ENCODE results near the gene PRDM4. TPM values are rescaled to one million over a fixed set of nuclear protein-coding genes. Genes with fewer than 3 reads are reported as not detected.

Gene PRDM4
- total and polyA plus RNA-seq, 5 experiments from 2014 or later = 11.1 to 40.4 (median 19.1) TPM

DNA sequence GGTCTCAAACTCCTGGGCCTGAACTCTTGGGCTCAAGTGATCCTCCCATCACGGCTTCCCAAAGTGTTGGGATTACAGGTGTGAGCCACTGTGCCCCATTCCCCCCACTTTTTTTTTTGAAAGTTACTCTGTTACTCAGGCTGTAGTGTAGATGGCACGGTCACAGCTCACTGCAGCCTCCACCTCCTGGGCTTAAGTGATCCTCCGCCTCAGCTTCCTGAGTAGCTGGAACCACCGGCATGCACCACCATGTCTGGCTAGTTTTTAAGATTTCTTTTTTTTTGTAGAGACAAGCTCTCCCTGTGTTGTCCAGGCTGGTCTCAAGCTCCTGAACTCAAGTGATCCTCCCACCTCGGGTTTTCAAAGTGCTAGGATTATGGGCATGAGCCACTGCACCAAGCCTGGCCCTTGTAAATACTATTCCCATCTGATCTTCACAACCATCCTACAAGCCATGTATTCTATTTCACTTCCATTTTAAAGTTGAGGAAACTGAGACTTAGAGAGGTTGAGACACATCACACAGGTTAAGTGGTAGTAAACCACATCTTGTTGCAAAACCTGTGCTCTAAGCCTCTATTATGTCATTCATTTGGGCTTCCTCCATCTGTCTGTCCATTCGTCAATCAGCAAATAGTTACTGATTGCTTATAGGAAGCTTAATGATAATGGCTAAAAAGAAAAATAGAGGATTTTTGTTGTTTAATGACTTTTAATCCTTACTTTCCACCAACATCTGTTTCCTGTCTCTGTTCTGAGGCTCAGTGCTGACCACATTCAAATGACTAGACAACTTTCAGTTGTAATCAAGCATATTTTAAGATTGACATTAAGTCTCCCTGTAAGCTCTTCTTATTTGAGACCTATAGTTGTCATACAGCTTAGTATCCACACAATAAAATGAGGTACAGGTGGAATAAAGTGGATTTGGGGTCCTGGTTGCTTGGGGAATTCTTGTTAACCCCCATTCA is 22.8 kb upstream of the PRDM4 start:
- Mint-ChIP-seq H3K36me3 (no peaks in the 10 kb centered on the region), H3K27ac (no peak overlapping the region), H3K27me3 (peaks cover 10 to 20% (median 16%) of the 10 kb centered on the region in 5 donors), H3K9me3 (no peaks in the 10 kb centered on the region), H3K4me1 (peaks cover 0 to 14% (median 0%) of the 10 kb centered on the region in 4 donors), H3K4me3 (no peak overlapping the region)
- DNase-seq = no peak
- POLR2A ChIA-PET = no interaction called here
- ATAC-seq = no peak

DNA sequence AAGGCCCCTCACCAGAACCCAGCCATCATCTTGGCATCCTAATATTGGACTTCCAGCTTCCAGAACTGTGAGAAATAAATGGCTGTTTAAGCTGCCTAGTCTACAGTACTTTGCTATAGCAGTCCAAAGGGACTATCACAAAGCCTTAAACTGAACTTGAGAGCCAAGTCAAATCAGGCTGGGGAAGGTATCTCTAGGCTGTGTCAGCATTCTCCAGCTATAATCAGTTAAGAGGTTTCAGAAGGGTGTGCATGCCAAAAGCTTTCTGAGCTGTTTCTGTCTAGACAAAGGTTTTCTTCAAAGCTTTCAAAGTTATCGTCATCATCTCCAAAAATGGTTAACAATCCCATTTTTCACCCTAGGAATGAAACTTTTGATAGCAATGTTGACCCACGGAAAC is 21.1 kb upstream of the PRDM4 start:
- no peak for DNase-seq
- POLR2A ChIA-PET = no interaction called here
- Mint-ChIP-seq H3K27me3 (peaks cover 17 to 32% (median 27%) of the 10 kb centered on the region in 5 donors), H3K4me1 (peaks cover 0 to 16% (median 0%) of the 10 kb centered on the region in 4 donors), H3K4me3 (no peak overlapping the region), H3K36me3 (no peaks in the 10 kb centered on the region), H3K9me3 (no peaks in the 10 kb centered on the region), H3K27ac (no peak overlapping the region)
- no peak for ATAC-seq

DNA sequence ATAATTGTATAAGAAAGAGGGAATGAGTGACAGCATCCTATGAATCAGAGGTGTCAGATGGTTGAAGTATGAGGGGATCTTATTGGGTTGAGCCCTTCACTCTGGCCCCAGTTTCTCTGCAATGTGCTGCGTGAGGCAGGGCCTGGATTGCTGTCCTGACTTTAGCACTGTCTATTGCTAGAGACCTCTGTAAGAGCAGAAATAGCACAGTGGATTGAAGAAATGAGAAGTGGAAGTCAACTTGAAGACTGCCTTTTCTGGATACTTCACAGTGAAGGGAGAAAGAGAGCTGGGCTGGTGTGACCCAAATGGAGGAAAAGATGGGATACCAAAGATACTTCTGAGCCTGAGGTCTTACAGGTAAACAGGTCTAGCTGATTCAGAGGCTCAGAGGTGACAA is 19.4 kb upstream of the PRDM4 start:
- Mint-ChIP-seq H3K4me1 (peaks cover 0 to 19% (median 2%) of the 10 kb centered on the region in 4 donors), H3K27ac (no peak overlapping the region), H3K9me3 (no peaks in the 10 kb centered on the region), H3K36me3 (no peaks in the 10 kb centered on the region), H3K27me3 (peaks cover 28 to 47% (median 41%) of the 10 kb centered on the region in 5 donors), H3K4me3 (no peak overlapping the region)
- ATAC-seq (no peak), DNase-seq (no peak)
- POLR2A ChIA-PET = no interaction called here

DNA sequence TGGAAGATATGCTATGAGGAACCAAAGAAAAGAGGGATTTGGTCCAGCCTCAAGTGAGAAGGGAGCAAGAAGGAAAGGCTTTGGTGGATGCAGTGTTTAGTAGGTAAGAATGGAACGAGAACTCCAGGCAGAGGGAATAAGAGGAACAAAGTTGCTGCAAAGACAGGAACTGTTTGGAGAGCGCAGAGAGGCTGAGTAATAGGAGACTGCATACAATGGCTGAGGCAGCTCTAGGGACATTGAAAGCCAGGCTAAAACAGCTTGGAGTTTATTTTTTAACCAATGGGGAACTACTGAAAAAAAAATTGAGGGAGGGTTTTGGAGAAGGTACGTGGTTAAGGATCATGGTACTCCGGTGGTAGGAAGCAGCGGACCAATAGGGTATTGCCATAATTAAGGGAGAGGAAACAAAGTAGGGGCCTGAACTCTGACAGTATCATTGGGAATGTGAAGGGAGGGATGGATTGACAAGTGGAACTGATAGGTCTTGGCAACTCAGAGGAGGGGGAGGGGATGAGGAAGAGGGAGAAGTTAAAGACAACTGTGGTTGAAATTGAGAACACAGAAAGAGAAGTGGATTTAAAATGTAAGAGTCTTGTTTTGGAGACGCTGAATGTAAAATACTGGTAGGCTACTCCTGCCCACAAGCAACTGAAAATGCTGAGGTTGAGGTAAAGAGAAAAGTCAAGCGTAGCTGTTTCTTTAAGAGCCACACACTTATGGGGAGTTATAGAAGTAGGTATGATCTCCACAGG is 18.3 kb upstream of the PRDM4 start:
- no peaks in the 10 kb centered on the region for H3K36me3 Mint-ChIP-seq
- peaks cover 33 to 57% (median 49%) of the 10 kb centered on the region in 5 donors for H3K27me3 Mint-ChIP-seq
- DNase-seq = no peak
- POLR2A ChIA-PET = interaction anchor here (0.6 kb wide), 1 partner anchor 537 kb away, joined by 3 read pairs; no protein-coding TSS in a partner anchor
- no peak for ATAC-seq
- peak overlapping the region in 1 of 10 donors; percentile 25 for H3K27ac Mint-ChIP-seq
- no peaks in the 10 kb centered on the region for H3K9me3 Mint-ChIP-seq
- no peak overlapping the region for H3K4me3 Mint-ChIP-seq
- peaks cover 7 to 27% (median 11%) of the 10 kb centered on the region in 4 donors for H3K4me1 Mint-ChIP-seq

DNA sequence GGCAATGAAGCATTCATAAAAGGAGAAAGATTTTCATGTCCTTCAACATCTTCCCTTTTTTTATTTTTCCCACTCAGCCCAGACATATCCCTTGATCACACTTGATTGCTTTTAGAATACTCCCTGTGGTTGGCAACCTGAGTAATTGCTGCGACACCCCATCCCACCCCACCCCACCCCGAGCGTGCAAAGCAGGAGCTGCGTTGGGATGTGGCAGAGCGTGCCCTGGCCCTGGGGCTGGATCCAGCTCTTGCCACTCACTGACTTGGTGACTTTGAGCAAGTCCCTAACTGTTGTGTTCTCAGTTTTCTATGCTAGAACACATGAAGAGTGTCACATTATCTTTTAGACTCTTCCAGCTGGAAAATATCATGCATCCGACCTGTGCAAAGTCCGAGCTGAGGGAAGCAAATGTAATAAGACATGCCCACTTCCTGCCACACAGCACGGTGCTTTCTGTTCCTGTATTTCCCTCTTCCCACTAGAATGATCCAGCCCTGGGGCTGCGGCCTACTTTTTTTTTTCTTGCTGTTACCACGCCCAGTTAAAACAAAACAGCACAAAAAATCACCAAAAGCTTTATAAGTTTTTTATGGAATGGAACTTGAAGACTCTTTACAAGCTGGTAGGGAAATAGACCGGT is 17.6 kb upstream of the PRDM4 start:
- Mint-ChIP-seq H3K4me1 (peaks cover 10 to 35% (median 19%) of the 10 kb centered on the region in 4 donors), H3K9me3 (no peaks in the 10 kb centered on the region)

DNA sequence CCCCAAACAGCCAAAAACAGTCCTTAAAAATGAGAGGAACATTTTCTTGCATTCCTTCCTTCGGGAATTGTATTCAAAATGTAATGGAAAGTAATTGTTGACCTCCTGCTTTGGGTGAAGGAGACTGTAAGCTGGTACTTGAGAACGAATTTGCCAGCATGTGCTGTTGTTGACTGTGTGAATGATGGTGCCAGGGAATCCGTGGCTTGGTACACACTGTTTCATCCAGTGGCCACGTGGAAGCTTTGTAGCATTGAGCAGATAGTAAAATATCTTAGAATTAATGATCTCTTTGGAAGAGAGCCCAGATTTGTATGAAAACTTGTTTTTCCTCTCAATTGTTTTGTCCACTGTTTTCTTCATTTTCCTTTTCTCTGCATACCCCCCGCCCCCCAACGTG is 15.2 kb upstream of the PRDM4 start:
- POLR2A ChIA-PET = no interaction called here

More for the DNA sequence above, 17.6 kb upstream of the PRDM4 start:
- no peak for ATAC-seq
- H3K36me3 Mint-ChIP-seq = no peaks in the 10 kb centered on the region
- peaks cover 38 to 65% (median 56%) of the 10 kb centered on the region in 5 donors for H3K27me3 Mint-ChIP-seq
- no peak for DNase-seq
- no peak overlapping the region for H3K4me3 Mint-ChIP-seq
- no peak overlapping the region for H3K27ac Mint-ChIP-seq
- POLR2A ChIA-PET = no interaction called here

DNA sequence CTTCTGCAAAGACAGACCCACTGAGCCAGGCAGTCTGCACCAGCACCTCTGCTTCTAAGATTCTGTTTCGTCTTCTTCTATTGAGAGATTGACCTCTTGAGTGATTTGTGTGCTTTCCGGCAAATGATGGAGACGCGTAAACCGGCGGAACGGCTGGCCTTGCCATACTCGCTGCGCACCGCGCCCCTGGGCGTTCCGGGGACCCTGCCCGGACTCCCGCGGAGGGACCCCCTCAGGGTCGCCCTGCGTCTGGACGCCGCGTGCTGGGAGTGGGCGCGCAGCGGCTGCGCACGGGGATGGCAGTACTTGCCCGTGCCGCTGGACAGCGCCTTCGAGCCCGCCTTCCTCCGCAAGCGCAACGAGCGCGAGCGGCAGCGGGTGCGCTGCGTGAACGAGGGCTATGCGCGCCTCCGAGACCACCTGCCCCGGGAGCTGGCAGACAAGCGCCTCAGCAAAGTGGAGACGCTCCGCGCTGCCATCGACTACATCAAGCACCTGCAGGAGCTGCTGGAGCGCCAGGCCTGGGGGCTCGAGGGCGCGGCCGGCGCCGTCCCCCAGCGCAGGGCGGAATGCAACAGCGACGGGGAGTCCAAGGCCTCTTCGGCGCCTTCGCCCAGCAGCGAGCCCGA is 14.3 kb upstream of the PRDM4 start:
- DNase-seq = peak in 1 of 10 donors; percentile 10
- POLR2A ChIA-PET = no interaction called here
- Mint-ChIP-seq H3K27ac (no peak overlapping the region), H3K9me3 (no peaks in the 10 kb centered on the region), H3K4me1 (peaks cover 16 to 33% (median 23%) of the 10 kb centered on the region in 4 donors), H3K27me3 (peaks cover 41 to 81% (median 67%) of the 10 kb centered on the region in 5 donors), H3K4me3 (peak overlapping the region; percentile 38 to 76 (median 64)), H3K36me3 (no peaks in the 10 kb centered on the region)
- peak; percentile 46 to 61 for ATAC-seq

More for the DNA sequence above, 15.2 kb upstream of the PRDM4 start:
- H3K27ac Mint-ChIP-seq = no peak overlapping the region
- peaks cover 38 to 76% (median 65%) of the 10 kb centered on the region in 5 donors for H3K27me3 Mint-ChIP-seq
- H3K4me3 Mint-ChIP-seq = peak overlapping the region in 1 of 10 donors; percentile 37
- no peaks in the 10 kb centered on the region for H3K36me3 Mint-ChIP-seq
- DNase-seq (no peak), ATAC-seq (no peak)
- no peaks in the 10 kb centered on the region for H3K9me3 Mint-ChIP-seq
- H3K4me1 Mint-ChIP-seq = peaks cover 16 to 36% (median 23%) of the 10 kb centered on the region in 4 donors

DNA sequence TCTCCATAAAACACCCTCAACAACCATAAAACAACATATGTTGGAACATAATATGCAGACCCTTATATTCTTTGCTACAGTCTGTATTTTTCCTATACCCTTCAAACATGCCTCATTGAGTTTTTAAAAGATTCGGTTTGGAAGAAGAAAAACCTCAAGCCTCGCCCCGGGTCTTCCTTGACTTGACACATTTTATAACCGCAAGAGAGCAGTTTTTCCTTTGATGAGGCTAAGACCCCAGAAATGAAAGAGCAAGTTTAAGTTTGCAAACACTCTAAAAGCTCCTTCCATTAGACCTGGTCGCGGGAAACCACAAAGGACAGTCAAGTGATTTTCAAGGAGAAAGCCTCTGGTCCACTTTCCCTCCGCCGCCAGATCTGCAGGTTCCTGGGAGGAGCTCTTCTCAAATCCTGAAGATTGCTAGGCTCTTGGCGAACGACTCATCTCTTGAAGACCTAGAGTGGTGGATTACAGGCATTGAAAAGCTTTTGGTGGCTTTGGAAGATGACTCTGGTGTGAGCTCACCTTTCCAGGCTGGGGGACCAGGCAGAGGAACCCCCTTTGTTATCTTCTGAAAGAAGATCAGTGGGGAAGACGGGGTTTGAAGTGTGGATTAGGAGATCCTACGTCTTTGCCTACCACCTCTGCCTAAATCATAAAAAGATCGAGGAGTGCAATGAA is 13.6 kb upstream of the PRDM4 start, which contains the start of gene ASCL4:
ASCL4 (plus strand) TSS at position 356 of the 681 bp plus-strand sequence. CDS start 515 bp downstream, outside the sequence.
- H3K4me1 Mint-ChIP-seq = peaks cover 16 to 29% (median 23%) of the 10 kb centered on the region in 4 donors
- no peak within 1 kb of the TSS for H3K27ac Mint-ChIP-seq
- H3K4me3 Mint-ChIP-seq = peak within 1 kb of the TSS; percentile 38 to 76 (median 64)
- H3K36me3 Mint-ChIP-seq = no peaks in the 10 kb centered on the region
- ATAC-seq (peak; percentile 32 to 35), DNase-seq (peak in 1 of 10 donors; percentile 8)
- H3K27me3 Mint-ChIP-seq = peaks cover 42 to 77% (median 65%) of the 10 kb centered on the region in 5 donors
- no peaks in the 10 kb centered on the region for H3K9me3 Mint-ChIP-seq
- POLR2A ChIA-PET = no interaction called here

DNA sequence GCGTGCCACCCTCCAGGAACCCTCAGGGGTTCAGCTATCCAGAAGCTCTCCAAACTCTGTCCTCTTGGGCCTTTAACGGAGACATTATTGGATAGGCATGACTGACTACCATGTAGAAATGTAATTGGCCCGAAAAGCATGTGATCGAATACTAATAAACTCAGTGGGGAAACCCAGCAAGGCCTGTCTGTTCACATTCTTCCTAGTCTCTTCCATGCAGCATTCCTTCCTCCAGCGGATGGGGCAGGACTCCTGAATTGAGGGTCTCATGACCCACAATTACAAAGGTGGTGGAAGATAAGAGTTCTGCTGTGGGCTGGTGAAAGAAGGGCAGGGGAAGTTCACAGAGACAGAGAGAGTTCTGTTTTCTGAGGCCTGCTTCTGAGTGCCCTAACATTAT is 6.5 kb upstream of the PRDM4 start:
- no peak for DNase-seq
- POLR2A ChIA-PET = no interaction called here
- peaks cover 0 to 1% (median 0%) of the 10 kb centered on the region in 9 donors for H3K9me3 Mint-ChIP-seq
- peaks cover 4 to 15% (median 8%) of the 10 kb centered on the region in 5 donors for H3K27me3 Mint-ChIP-seq
- H3K4me1 Mint-ChIP-seq = no peaks in the 10 kb centered on the region
- no peak overlapping the region for H3K4me3 Mint-ChIP-seq
- no peaks in the 10 kb centered on the region for H3K36me3 Mint-ChIP-seq
- no peak overlapping the region for H3K27ac Mint-ChIP-seq
- ATAC-seq = no peak

DNA sequence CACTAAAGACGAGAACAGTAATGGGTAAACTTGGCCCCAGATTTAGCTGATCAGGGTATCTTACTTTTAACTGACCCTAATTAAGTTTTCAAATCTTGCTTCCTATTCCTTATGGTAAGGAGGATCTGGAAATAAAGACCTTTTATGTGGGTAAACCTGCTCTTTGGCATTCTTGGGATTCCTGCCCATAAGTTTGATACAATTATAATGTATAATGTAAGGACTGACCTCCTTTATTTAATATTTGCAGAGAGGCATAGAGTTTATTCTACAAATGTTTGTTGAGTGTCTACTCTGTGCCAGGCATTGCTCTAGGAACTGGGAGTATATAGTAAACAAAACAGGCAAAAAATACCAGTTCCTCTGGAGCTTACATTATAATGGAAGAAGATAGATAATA is 4.4 kb upstream of the PRDM4 start:
- no peaks in the 10 kb centered on the region for H3K36me3 Mint-ChIP-seq
- H3K27ac Mint-ChIP-seq = no peak overlapping the region
- peaks cover 0 to 2% (median 0%) of the 10 kb centered on the region in 9 donors for H3K9me3 Mint-ChIP-seq
- no peak for ATAC-seq
- POLR2A ChIA-PET = no interaction called here
- no peak overlapping the region for H3K4me3 Mint-ChIP-seq
- H3K27me3 Mint-ChIP-seq = peaks cover 0 to 4% (median 1%) of the 10 kb centered on the region in 5 donors
- peaks cover under 1 to 11% (median 7%) of the 10 kb centered on the region in 4 donors for H3K4me1 Mint-ChIP-seq
- no peak for DNase-seq

DNA sequence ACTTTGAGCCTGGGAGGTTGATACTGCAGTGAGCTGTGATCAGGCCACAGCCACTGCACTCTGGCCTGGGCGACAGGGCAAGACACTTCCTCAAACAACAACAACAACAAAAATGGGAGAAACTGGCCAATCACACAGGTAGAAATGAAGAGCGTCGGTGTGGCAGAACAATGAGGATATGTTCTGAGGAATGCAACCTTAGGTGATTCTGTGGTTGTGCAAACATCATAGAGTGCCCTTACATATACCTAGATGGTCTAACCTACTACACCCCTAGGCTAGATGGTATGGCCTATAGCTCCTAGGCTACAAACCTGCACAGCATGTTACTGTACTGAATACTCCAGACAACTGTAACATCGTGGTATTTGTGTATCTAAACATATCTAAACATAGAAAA is 3.7 kb upstream of the PRDM4 start:
- H3K27me3 Mint-ChIP-seq = peaks cover 0 to 1% (median 0%) of the 10 kb centered on the region in 5 donors
- H3K4me3 Mint-ChIP-seq = no peak overlapping the region
- no peaks in the 10 kb centered on the region for H3K36me3 Mint-ChIP-seq
- DNase-seq = no peak
- peak overlapping the region in 2 of 10 donors; percentile 39 to 54 for H3K27ac Mint-ChIP-seq
- H3K9me3 Mint-ChIP-seq = peaks cover 0 to 2% (median 0%) of the 10 kb centered on the region in 9 donors
- ATAC-seq = no peak
- H3K4me1 Mint-ChIP-seq = peaks cover 5 to 18% (median 14%) of the 10 kb centered on the region in 4 donors
- POLR2A ChIA-PET = no interaction called here
